HG03354 (cell line): Measurements from ENCODE around the gene BPTF.
"Not testable (repeated sequence)": the region's sequence is repeated elsewhere in the genome, so short reads cannot be mapped to it uniquely, and the experiment has no call there.

ENCODE experiments used
- ATAC-seq: cut with Tn5 transposase; IDR thresholded peaks from one replicate; pipeline ENCODE4 v1.9.1; 2021; ENCODE audit warnings: mild to moderate bottlenecking; ENCODE audit not compliant: unreplicated experiment, poor library complexity, severe bottlenecking

Gene BPTF

GRCh38 chr17:67868176-67868575 lies 42.9 kb downstream of the BPTF start:
- no peak for ATAC-seq

- ATAC-seq = no peak
These were observed 54.4 kb downstream of the BPTF start for GRCh38 chr17:67879662-67880061.

GRCh38 chr17:67881083-67881482 lies 55.8 kb downstream of the BPTF start:
- ATAC-seq = no peak

GRCh38 chr17:67884741-67885140 lies 59.4 kb downstream of the BPTF start:
- no peak for ATAC-seq

GRCh38 chr17:67891481-67892119 lies 66.3 kb downstream of the BPTF start:
- ATAC-seq = no peak

- no peak for ATAC-seq
These were observed 77.4 kb downstream of the BPTF start for GRCh38 chr17:67902511-67903231.

- not testable (repeated sequence) for ATAC-seq
These were observed 80.0 kb downstream of the BPTF start for GRCh38 chr17:67905298-67905697.

GRCh38 chr17:67910117-67910803 lies 85.0 kb downstream of the BPTF start:
- not testable (repeated sequence) for ATAC-seq

- ATAC-seq = no peak
These were observed 85.9 kb downstream of the BPTF start for GRCh38 chr17:67911059-67911782.

GRCh38 chr17:67912088-67912487 lies 86.8 kb downstream of the BPTF start:
- no peak for ATAC-seq

- no peak for ATAC-seq
These were observed 87.4 kb downstream of the BPTF start for GRCh38 chr17:67912656-67913055.

GRCh38 chr17:67920212-67920611 lies 94.9 kb downstream of the BPTF start:
- no peak for ATAC-seq

- ATAC-seq = no peak
These were observed 97.2 kb downstream of the BPTF start for GRCh38 chr17:67922503-67922902.

- ATAC-seq = not testable (repeated sequence)
These were observed 103.5 kb downstream of the BPTF start for GRCh38 chr17:67928842-67929241.

GRCh38 chr17:67931227-67931626 lies 105.9 kb downstream of the BPTF start:
- ATAC-seq = no peak

- ATAC-seq = no peak
These were observed 117.5 kb downstream of the BPTF start for GRCh38 chr17:67942810-67943209.

- no peak for ATAC-seq
These were observed 118.7 kb downstream of the BPTF start for GRCh38 chr17:67944035-67944434.

GRCh38 chr17:67946513-67946912 lies 121.2 kb downstream of the BPTF start:
- no peak for ATAC-seq

GRCh38 chr17:67947325-67947813 lies 122.1 kb downstream of the BPTF start:
- ATAC-seq = no peak

GRCh38 chr17:67950945-67951344 lies 125.6 kb downstream of the BPTF start:
- no peak for ATAC-seq
